ENCODE measurements around the gene SHC2. TPM values are rescaled to one million over a fixed set of nuclear protein-coding genes. Genes with fewer than 3 reads are reported as not detected.

The SHC2 gene
- polyA plus RNA-seq, 1 of the 3 experiments (the other 2 are of a cell fraction): 0.64 TPM

DNA sequence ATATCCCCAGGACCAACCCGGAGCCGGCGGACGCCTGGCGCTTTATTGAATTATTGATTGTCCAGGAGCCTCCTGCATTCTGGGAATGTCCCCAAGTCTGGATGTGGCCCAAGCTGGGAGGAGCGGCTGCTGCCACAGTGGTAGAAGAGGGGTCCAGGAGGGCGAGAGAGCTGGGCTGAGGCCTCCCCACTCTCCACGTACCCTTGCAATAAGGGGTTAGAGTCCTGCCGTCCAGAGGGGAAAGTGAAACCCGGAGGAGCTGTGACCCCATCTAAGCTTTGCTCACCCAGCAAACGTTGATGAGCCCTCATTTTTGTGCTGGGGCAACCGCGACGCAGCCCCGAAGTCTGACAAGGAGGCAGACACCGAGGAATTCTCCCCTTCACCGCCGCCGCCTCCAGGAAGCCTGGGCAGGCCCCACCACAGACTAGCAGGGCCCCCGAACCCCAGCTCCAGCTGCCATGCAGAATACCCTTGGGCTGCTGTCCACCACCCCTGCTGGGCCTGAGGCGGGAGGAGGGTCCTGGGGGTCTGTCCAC lies 50.5 kb downstream of the SHC2 start:
- no peaks in the 10 kb centered on the region for H3K9me3 ChIP-seq
- H2AFZ ChIP-seq (ENCODE audit: low read depth): no peak overlapping the region
- peaks cover 0 to 18% of the 10 kb centered on the region in 2 experiments; a peak in 1 of 4 replicates for H3K4me1 ChIP-seq (ENCODE audit: control insufficient read depth in 1 of 2, insufficient read depth in 2 of 2, low read depth in 1 of 2, low read length in 1 of 2)
- DNase-seq: peak; percentile 56
- no peak overlapping the region for H3K27ac ChIP-seq (ENCODE audit: low read depth in 2 of 2, low read length in 1 of 2)
- peaks cover 8% of the 10 kb centered on the region; the same call in 1 of the 2 replicates for H3K27me3 ChIP-seq (ENCODE audit: insufficient read depth)
- ChIA-PET POLR2A (no interaction called here), CTCF (interaction anchor here (1.0 to 1.5 kb wide), 3 partner anchors 26 to 100 kb away, joined by 3 to 6 read pairs (median 3); partner anchors contain the start of gene MADCAM1)
- 18% methylated on average over 6 of the region's 21 CpGs for WGBS (ENCODE audit: low lambda C conversion rate)
- TF ChIP-seq PBX3 (IDR thresholded peaks at IDR 0.05) (no peak), MAX (IDR thresholded peaks at IDR 0.05; ENCODE audit: low read depth) (no peak), CTCF (IDR thresholded peaks at IDR 0.05) (no peak), POLR2AphosphoS5 (IDR thresholded peaks at IDR 0.05; ENCODE audit: low read depth, low read length) (no peak), YY1 (IDR thresholded peaks at IDR 0.05; ENCODE audit: low read depth) (no peak), RAD21 (IDR thresholded peaks at IDR 0.05; ENCODE audit: low read length) (no peak), IRF3 (IDR thresholded peaks at IDR 0.05; ENCODE audit: low read depth, low read length) (no peak), TAF1 (IDR thresholded peaks at IDR 0.05; ENCODE audit: borderline replicate concordance, low read depth, low read length) (no peak), SMC3 (IDR thresholded peaks at IDR 0.05; ENCODE audit: low read depth, low read length) (no peak), GATA2 (CRISPR knock-in tag; IDR thresholded peaks at IDR 0.05) (no peak), RXRA (IDR thresholded peaks at IDR 0.05; ENCODE audit: borderline replicate concordance, low read depth) (no peak), REST (IDR thresholded peaks at IDR 0.05; ENCODE audit: low read depth, low read length) (no peak), EZH2phosphoT487 (IDR thresholded peaks at IDR 0.05; ENCODE audit: borderline replicate concordance, low read depth) (no peak), MXI1 (IDR thresholded peaks at IDR 0.05; ENCODE audit: low read depth, low read length) (no peak), FOXJ3 (CRISPR knock-in tag; IDR thresholded peaks at IDR 0.05) (no peak), ELF1 (IDR thresholded peaks at IDR 0.05) (no peak), CHD2 (IDR thresholded peaks at IDR 0.05; ENCODE audit: low read length, partially characterized antibody) (no peak)
- TF ChIP-seq, protein P1, sequence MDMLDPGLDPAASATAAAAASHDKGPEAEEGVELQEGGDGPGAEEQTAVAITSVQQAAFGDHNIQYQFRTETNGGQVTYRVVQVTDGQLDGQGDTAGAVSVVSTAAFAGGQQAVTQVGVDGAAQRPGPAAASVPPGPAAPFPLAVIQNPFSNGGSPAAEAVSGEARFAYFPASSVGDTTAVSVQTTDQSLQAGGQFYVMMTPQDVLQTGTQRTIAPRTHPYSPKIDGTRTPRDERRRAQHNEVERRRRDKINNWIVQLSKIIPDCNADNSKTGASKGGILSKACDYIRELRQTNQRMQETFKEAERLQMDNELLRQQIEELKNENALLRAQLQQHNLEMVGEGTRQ (IDR thresholded peaks at IDR 0.05; ENCODE audit: borderline replicate concordance, low read depth, low read length): no peak
- TF ChIP-seq, protein P2, sequence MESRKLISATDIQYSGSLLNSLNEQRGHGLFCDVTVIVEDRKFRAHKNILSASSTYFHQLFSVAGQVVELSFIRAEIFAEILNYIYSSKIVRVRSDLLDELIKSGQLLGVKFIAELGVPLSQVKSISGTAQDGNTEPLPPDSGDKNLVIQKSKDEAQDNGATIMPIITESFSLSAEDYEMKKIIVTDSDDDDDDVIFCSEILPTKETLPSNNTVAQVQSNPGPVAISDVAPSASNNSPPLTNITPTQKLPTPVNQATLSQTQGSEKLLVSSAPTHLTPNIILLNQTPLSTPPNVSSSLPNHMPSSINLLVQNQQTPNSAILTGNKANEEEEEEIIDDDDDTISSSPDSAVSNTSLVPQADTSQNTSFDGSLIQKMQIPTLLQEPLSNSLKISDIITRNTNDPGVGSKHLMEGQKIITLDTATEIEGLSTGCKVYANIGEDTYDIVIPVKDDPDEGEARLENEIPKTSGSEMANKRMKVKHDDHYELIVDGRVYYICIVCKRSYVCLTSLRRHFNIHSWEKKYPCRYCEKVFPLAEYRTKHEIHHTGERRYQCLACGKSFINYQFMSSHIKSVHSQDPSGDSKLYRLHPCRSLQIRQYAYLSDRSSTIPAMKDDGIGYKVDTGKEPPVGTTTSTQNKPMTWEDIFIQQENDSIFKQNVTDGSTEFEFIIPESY (IDR thresholded peaks at IDR 0.05; ENCODE audit: borderline replicate concordance, low read depth): no peak
- TF ChIP-seq, protein P3, sequence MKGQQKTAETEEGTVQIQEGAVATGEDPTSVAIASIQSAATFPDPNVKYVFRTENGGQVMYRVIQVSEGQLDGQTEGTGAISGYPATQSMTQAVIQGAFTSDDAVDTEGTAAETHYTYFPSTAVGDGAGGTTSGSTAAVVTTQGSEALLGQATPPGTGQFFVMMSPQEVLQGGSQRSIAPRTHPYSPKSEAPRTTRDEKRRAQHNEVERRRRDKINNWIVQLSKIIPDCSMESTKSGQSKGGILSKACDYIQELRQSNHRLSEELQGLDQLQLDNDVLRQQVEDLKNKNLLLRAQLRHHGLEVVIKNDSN (IDR thresholded peaks at IDR 0.05; ENCODE audit: borderline replicate concordance, low read depth): no peak
- H3K4me2 ChIP-seq: no peak overlapping the region
- H3K36me3 ChIP-seq (replicated peaks in 1 of 2; ENCODE audit: control insufficient read depth in 1 of 2, insufficient read depth in 2 of 2, low read length in 1 of 2): no peaks in the 10 kb centered on the region
- no peak overlapping the region for H3K9ac ChIP-seq
- H3K4me3 ChIP-seq (ENCODE audit: low read depth in 2 of 2, low read length in 1 of 2): no peak overlapping the region
- H4K20me1 ChIP-seq (ENCODE audit: insufficient read depth): no peaks in the 10 kb centered on the region
- H3K79me2 ChIP-seq (ENCODE audit: insufficient read depth): no peaks in the 10 kb centered on the region
- H3K9me2 ChIP-seq: no peaks in the 10 kb centered on the region
- H3F3A ChIP-seq (replicated peaks; ENCODE audit: insufficient read depth): no peaks in the 10 kb centered on the region
